ENCODE data around the gene PRB3. TPM values are rescaled to one million over a fixed set of nuclear protein-coding genes. Genes with fewer than 3 reads are reported as not detected.

The PRB3 gene
- not detected for polyA plus RNA-seq (2013, experiment 1 of 2)
- polyA plus RNA-seq (2013, experiment 2 of 2): not detected

DNA sequence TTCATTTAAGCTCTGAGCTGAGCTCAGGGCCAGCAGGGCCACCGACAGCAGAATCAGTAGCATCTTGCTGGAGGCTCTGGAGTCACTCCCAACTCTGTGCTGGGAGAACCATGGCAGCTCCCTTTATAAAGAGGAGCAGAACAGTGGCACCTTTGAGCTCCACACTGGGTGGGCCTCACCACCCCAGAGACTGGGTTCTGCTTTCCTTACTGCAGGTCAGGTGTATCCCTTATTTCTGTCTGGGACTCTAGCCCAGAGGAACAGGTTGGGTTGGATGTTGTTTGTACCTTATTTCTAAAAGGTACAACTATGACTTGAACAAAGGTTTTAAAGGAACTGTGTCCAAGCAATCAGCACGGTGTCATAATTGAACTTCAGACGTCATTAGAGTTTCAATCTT is at the start of gene PRB3:
Gene PRB3 (minus strand): TSS at position 101 of the 400 bp plus-strand sequence. CDS start 38 bp downstream, at position 63.
- H3K27ac ChIP-seq (ENCODE audit: low read length, poor library complexity, severe bottlenecking): no peak within 1 kb of the TSS
- H2AK5ac ChIP-seq (ENCODE audit: low read length, severe bottlenecking): no peak within 1 kb of the TSS
- no peak within 1 kb of the TSS for H2BK5ac ChIP-seq (ENCODE audit: low read depth, low read length, poor library complexity, severe bottlenecking)
- WGBS: 84% methylated on average over 3 of the region's 3 CpGs
- no peak within 1 kb of the TSS for H2BK120ac ChIP-seq (ENCODE audit: low read depth, low read length)
- H2BK15ac ChIP-seq (ENCODE audit: low read depth, poor library complexity, severe bottlenecking): no peak within 1 kb of the TSS
- H3K36me3 ChIP-seq (ENCODE audit: control insufficient read depth in 1 of 2, insufficient read depth in 2 of 2, low read depth in 1 of 2, low read length in 2 of 2): no peaks in the 10 kb centered on the region
- no peak for DNase-seq
- no peaks in the 10 kb centered on the region for H3K27me3 ChIP-seq (ENCODE audit: control insufficient read depth in 1 of 2, insufficient read depth in 1 of 2, low read length in 2 of 2)
- no peak within 1 kb of the TSS for H3K9ac ChIP-seq (ENCODE audit: low read length)
- no peaks in the 10 kb centered on the region for H3K79me1 ChIP-seq (replicated peaks; ENCODE audit: low read length, poor library complexity, severe bottlenecking)
- H4K91ac ChIP-seq (ENCODE audit: low read length): no peak within 1 kb of the TSS
- no peak within 1 kb of the TSS for H3K4me3 ChIP-seq (ENCODE audit: insufficient read depth in 1 of 2, low read depth in 1 of 2, low read length in 2 of 2)
- H3K4me2 ChIP-seq (ENCODE audit: low read length, poor library complexity, severe bottlenecking): no peak within 1 kb of the TSS
- no peak within 1 kb of the TSS for H2BK12ac ChIP-seq (ENCODE audit: low read length in 2 of 2)
- no peak within 1 kb of the TSS for H2AFZ ChIP-seq (ENCODE audit: low read depth, low read length)
- H3K14ac ChIP-seq (ENCODE audit: low read length in 2 of 2): no peak within 1 kb of the TSS
- H3K4me1 ChIP-seq (ENCODE audit: control insufficient read depth, insufficient read depth, low read depth, low read length): no peaks in the 10 kb centered on the region
- no peak within 1 kb of the TSS for H3K4ac ChIP-seq (ENCODE audit: low read depth in 1 of 2, low read length in 2 of 2)
- no peaks in the 10 kb centered on the region for H3K9me3 ChIP-seq (ENCODE audit: control insufficient read depth, low read length)
- no peak within 1 kb of the TSS for H3K18ac ChIP-seq (ENCODE audit: low read depth in 1 of 2, low read length in 2 of 2)
- no peak within 1 kb of the TSS for H3K23ac ChIP-seq (ENCODE audit: low read length in 2 of 2)
- H4K8ac ChIP-seq (ENCODE audit: low read length): no peak within 1 kb of the TSS

DNA sequence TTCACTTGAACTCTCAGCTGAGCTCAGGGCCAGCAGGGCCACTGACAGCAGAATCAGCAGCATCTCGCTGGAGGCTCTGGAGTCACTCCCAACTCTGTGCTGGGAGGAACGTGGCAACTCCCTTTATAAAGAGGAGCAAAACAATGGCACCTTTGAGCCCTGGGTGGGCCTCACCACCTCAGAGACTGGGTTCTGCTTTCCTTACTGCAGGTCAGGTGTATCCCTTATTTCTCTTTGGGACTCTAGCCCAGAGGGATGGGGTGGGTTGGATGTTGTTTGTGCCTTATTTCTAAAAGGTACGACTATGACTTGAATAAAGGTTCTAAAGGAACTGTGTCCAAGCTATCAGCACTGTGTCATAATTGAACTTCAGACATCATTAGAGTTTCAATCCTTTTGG is 40.8 kb upstream of the PRB3 start, which contains the start of gene PRB4:
Gene PRB4 (minus strand): TSS at position 101 of the 400 bp plus-strand sequence. CDS start 38 bp downstream, at position 63.
- no peak within 1 kb of the TSS for H2AK5ac ChIP-seq (ENCODE audit: low read length, severe bottlenecking)
- H3K4me1 ChIP-seq (ENCODE audit: control insufficient read depth, insufficient read depth, low read depth, low read length): no peaks in the 10 kb centered on the region
- H4K91ac ChIP-seq (ENCODE audit: low read length): no peak within 1 kb of the TSS
- no peaks in the 10 kb centered on the region for H3K9me3 ChIP-seq (ENCODE audit: control insufficient read depth, low read length)
- H3K27me3 ChIP-seq (ENCODE audit: control insufficient read depth in 1 of 2, insufficient read depth in 1 of 2, low read length in 2 of 2): no peaks in the 10 kb centered on the region
- no peak within 1 kb of the TSS for H3K18ac ChIP-seq (ENCODE audit: low read depth in 1 of 2, low read length in 2 of 2)
- no peak within 1 kb of the TSS for H3K27ac ChIP-seq (ENCODE audit: low read length, poor library complexity, severe bottlenecking)
- H2BK15ac ChIP-seq (ENCODE audit: low read depth, poor library complexity, severe bottlenecking): no peak within 1 kb of the TSS
- 57% methylated on average over 2 of the region's 3 CpGs for WGBS
- H3K4me2 ChIP-seq (ENCODE audit: low read length, poor library complexity, severe bottlenecking): no peak within 1 kb of the TSS
- no peaks in the 10 kb centered on the region for H3K36me3 ChIP-seq (ENCODE audit: control insufficient read depth in 1 of 2, insufficient read depth in 2 of 2, low read depth in 1 of 2, low read length in 2 of 2)
- no peak within 1 kb of the TSS for H3K14ac ChIP-seq (ENCODE audit: low read length in 2 of 2)
- H2BK12ac ChIP-seq (ENCODE audit: low read length in 2 of 2): no peak within 1 kb of the TSS
- no peak within 1 kb of the TSS for H2AFZ ChIP-seq (ENCODE audit: low read depth, low read length)
- no peak within 1 kb of the TSS for H2BK5ac ChIP-seq (ENCODE audit: low read depth, low read length, poor library complexity, severe bottlenecking)
- H3K4me3 ChIP-seq (ENCODE audit: insufficient read depth in 1 of 2, low read depth in 1 of 2, low read length in 2 of 2): no peak within 1 kb of the TSS
- H3K4ac ChIP-seq (ENCODE audit: low read depth in 1 of 2, low read length in 2 of 2): no peak within 1 kb of the TSS
- H3K9ac ChIP-seq (ENCODE audit: low read length): no peak within 1 kb of the TSS
- no peak within 1 kb of the TSS for H2BK120ac ChIP-seq (ENCODE audit: low read depth, low read length)
- no peaks in the 10 kb centered on the region for H3K79me1 ChIP-seq (replicated peaks; ENCODE audit: low read length, poor library complexity, severe bottlenecking)
- no peak within 1 kb of the TSS for H3K23ac ChIP-seq (ENCODE audit: low read length in 2 of 2)
- no peak for DNase-seq
- no peak within 1 kb of the TSS for H4K8ac ChIP-seq (ENCODE audit: low read length)

DNA sequence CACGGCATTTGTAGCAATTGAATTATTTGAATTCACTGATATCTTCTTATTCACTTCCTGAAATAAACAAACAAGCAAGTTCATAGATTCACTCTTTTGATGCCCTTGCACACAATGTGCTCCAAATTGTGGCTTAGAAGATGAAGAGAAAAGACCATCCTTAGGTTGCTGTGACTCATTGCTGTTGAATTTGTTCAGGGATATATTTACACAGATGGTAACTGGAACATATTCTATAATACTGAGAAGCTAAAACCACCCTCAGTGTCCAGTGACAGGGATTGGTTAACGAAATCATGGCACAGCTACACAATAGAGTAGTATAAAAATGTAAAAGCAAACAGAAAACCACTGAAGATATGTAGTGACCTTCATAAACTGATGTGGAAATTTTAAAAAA is 37.6 kb upstream of the PRB3 start:
- Histone ChIP-seq H2BK120ac (ENCODE audit: low read depth, low read length) (no peak overlapping the region), H2BK12ac (ENCODE audit: low read length in 2 of 2) (no peak overlapping the region), H3K36me3 (ENCODE audit: control insufficient read depth in 1 of 2, insufficient read depth in 2 of 2, low read depth in 1 of 2, low read length in 2 of 2) (no peaks in the 10 kb centered on the region), H3K4me1 (ENCODE audit: control insufficient read depth, insufficient read depth, low read depth, low read length) (no peaks in the 10 kb centered on the region), H3K9ac (ENCODE audit: low read length) (no peak overlapping the region), H4K8ac (ENCODE audit: low read length) (no peak overlapping the region), H4K91ac (ENCODE audit: low read length) (no peak overlapping the region), H3K23ac (ENCODE audit: low read length in 2 of 2) (no peak overlapping the region), H3K4ac (ENCODE audit: low read depth in 1 of 2, low read length in 2 of 2) (no peak overlapping the region), H3K79me1 (replicated peaks; ENCODE audit: low read length, poor library complexity, severe bottlenecking) (no peaks in the 10 kb centered on the region), H3K18ac (ENCODE audit: low read depth in 1 of 2, low read length in 2 of 2) (no peak overlapping the region), H3K27me3 (ENCODE audit: control insufficient read depth in 1 of 2, insufficient read depth in 1 of 2, low read length in 2 of 2) (no peaks in the 10 kb centered on the region), H3K14ac (ENCODE audit: low read length in 2 of 2) (no peak overlapping the region), H2BK5ac (ENCODE audit: low read depth, low read length, poor library complexity, severe bottlenecking) (no peak overlapping the region), H2BK15ac (ENCODE audit: low read depth, poor library complexity, severe bottlenecking) (no peak overlapping the region), H3K9me3 (ENCODE audit: control insufficient read depth, low read length) (no peaks in the 10 kb centered on the region), H2AK5ac (ENCODE audit: low read length, severe bottlenecking) (no peak overlapping the region), H3K27ac (ENCODE audit: low read length, poor library complexity, severe bottlenecking) (no peak overlapping the region), H3K4me3 (ENCODE audit: insufficient read depth in 1 of 2, low read depth in 1 of 2, low read length in 2 of 2) (no peak overlapping the region), H3K4me2 (ENCODE audit: low read length, poor library complexity, severe bottlenecking) (no peak overlapping the region), H2AFZ (ENCODE audit: low read depth, low read length) (no peak overlapping the region)
- no peak for DNase-seq
- 100% methylated on average over 1 of the region's 2 CpGs for WGBS

DNA sequence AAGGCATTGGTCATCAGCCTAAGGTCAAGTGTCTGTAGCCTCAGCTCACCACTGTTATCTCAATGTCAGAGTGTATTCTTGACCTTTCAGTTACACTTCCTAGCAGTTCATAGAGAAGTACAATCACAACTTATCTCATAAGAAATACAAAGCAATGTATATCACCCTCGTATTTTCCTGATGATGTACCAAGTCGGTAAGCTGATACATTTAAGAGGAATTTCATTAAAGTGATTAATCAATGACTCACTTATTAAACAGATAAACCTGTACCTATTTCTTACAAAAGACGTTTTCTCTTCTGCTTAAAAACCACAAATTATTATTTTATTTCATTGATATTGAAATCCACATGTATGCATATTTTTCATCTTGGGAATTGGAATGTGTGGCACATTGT is 3.9 kb upstream of the PRB3 start:
- no peak overlapping the region for H2BK15ac ChIP-seq (ENCODE audit: low read depth, poor library complexity, severe bottlenecking)
- H2BK12ac ChIP-seq (ENCODE audit: low read length in 2 of 2): no peak overlapping the region
- H2BK120ac ChIP-seq (ENCODE audit: low read depth, low read length): no peak overlapping the region
- WGBS: no CpG with 5 or more reads among the region's 3 CpGs
- H2AFZ ChIP-seq (ENCODE audit: low read depth, low read length): no peak overlapping the region
- H3K4ac ChIP-seq (ENCODE audit: low read depth in 1 of 2, low read length in 2 of 2): no peak overlapping the region
- no peak overlapping the region for H3K23ac ChIP-seq (ENCODE audit: low read length in 2 of 2)
- H3K14ac ChIP-seq (ENCODE audit: low read length in 2 of 2): no peak overlapping the region
- no peak overlapping the region for H3K27ac ChIP-seq (ENCODE audit: low read length, poor library complexity, severe bottlenecking)
- H3K9me3 ChIP-seq (ENCODE audit: control insufficient read depth, low read length): no peaks in the 10 kb centered on the region
- no peak overlapping the region for H2BK5ac ChIP-seq (ENCODE audit: low read depth, low read length, poor library complexity, severe bottlenecking)
- no peaks in the 10 kb centered on the region for H3K27me3 ChIP-seq (ENCODE audit: control insufficient read depth in 1 of 2, insufficient read depth in 1 of 2, low read length in 2 of 2)
- DNase-seq: no peak
- no peak overlapping the region for H4K8ac ChIP-seq (ENCODE audit: low read length)
- no peaks in the 10 kb centered on the region for H3K36me3 ChIP-seq (ENCODE audit: control insufficient read depth in 1 of 2, insufficient read depth in 2 of 2, low read depth in 1 of 2, low read length in 2 of 2)
- H4K91ac ChIP-seq (ENCODE audit: low read length): no peak overlapping the region
- H3K9ac ChIP-seq (ENCODE audit: low read length): no peak overlapping the region
- no peak overlapping the region for H2AK5ac ChIP-seq (ENCODE audit: low read length, severe bottlenecking)
- H3K18ac ChIP-seq (ENCODE audit: low read depth in 1 of 2, low read length in 2 of 2): no peak overlapping the region
- H3K4me3 ChIP-seq (ENCODE audit: insufficient read depth in 1 of 2, low read depth in 1 of 2, low read length in 2 of 2): no peak overlapping the region
- H3K4me2 ChIP-seq (ENCODE audit: low read length, poor library complexity, severe bottlenecking): no peak overlapping the region
- no peaks in the 10 kb centered on the region for H3K79me1 ChIP-seq (replicated peaks; ENCODE audit: low read length, poor library complexity, severe bottlenecking)
- H3K4me1 ChIP-seq (ENCODE audit: control insufficient read depth, insufficient read depth, low read depth, low read length): no peaks in the 10 kb centered on the region

Data from mesenchymal stem cell (in vitro differentiated cells and primary cell).